ENCODE data around the gene VDAC2. TPM values are rescaled to one million over a fixed set of nuclear protein-coding genes. Genes with fewer than 3 reads are reported as not detected.
A peak's percentile ranks its signal among the peaks of the same experiment; 100 is the strongest.
"Not testable (repeated sequence)": the region's sequence is repeated elsewhere in the genome, so short reads cannot be mapped to it uniquely, and the experiment has no call there.

Gene VDAC2
- total and polyA plus RNA-seq, 2 donors (not counting 1 experiment from before 2014, with no cell fraction given), result 49.2 to 83.6 TPM

DNA sequence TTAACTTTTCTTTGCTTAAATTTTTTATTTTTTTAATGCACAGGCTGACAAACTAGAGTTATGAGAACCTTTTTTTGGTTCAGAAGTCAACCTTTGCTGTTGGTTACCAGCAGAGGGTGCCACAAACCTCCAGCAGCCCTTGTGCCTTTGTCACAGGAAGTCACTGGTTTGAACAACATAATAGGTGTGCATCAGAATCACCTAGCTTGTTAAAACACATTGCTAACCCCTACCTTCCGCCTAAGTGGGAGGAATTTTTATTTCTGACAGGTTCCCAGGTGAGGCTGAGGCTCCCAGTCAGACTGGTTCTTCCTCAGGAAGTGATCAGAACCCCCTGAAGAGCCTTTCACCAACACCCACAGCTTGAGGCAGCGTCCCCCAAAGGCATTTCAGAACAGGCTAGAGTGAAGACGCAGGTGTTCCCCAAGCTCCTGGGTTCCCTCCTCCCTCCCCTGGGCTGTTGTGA lies 22.6 kb upstream of the VDAC2 start:
- H3K36me3 ChIP-seq (replicated peaks in 1 of 2; ENCODE audit: control extremely low read depth in 1 of 2, control insufficient read depth in 1 of 2, extremely low read depth in 1 of 2, insufficient read depth in 2 of 2, low read length in 1 of 2), result no peaks in the 10 kb centered on the region
- no peak overlapping the region for H3K4me3 ChIP-seq (ENCODE audit: control extremely low read depth in 1 of 5, extremely low read depth in 1 of 5, insufficient read depth in 1 of 5, low read depth in 2 of 5, low read length in 4 of 5)
- no peaks in the 10 kb centered on the region for H3K4me1 Mint-ChIP-seq
- H3K4me3 Mint-ChIP-seq, result no peak overlapping the region
- no CpG with 5 or more reads among the region's 3 CpGs for WGBS (ENCODE audit: insufficient coverage)
- H3K9me3 Mint-ChIP-seq (ENCODE audit: insufficient read depth), result no peaks in the 10 kb centered on the region
- ChIA-PET CTCF (interaction anchor here (1.0 to 5.2 kb wide), 17 partner anchors 8 to 75 kb away, joined by 3 to 138 read pairs (median 4); partner anchors contain the start of genes COMTD1 and VDAC2), POLR2A (interaction anchor here (0.6 to 1.3 kb wide), 4 partner anchors 23 to 1373 kb away, joined by 3 to 5 read pairs (median 4); partner anchors contain the start of gene VDAC2)
- no peaks in the 10 kb centered on the region for H4K20me1 ChIP-seq (ENCODE audit: control insufficient read depth, insufficient read depth, low read length, poor library complexity, severe bottlenecking)
- peak overlapping the region; percentile 41 for H3K27ac Mint-ChIP-seq
- no peaks in the 10 kb centered on the region for H3K27me3 ChIP-seq (replicated peaks in 1 of 4; ENCODE audit: control extremely low read depth in 1 of 4, control insufficient read depth in 3 of 4, insufficient read depth in 4 of 4, low read length in 3 of 4)
- no peaks in the 10 kb centered on the region for H3K9me3 ChIP-seq (ENCODE audit: control extremely low read depth in 1 of 3, control insufficient read depth in 2 of 3, insufficient read depth in 1 of 3, low read length in 2 of 3)
- H2AFZ ChIP-seq (ENCODE audit: insufficient read depth, low read depth, low read length, poor library complexity, severe bottlenecking), result no peak overlapping the region
- TF ChIP-seq EZH2 (IDR thresholded peaks at IDR 0.05; ENCODE audit: borderline replicate concordance, insufficient read depth, low read depth, low read length, poor library complexity, severe bottlenecking), result no peak
- TF ChIP-seq, protein P1, sequence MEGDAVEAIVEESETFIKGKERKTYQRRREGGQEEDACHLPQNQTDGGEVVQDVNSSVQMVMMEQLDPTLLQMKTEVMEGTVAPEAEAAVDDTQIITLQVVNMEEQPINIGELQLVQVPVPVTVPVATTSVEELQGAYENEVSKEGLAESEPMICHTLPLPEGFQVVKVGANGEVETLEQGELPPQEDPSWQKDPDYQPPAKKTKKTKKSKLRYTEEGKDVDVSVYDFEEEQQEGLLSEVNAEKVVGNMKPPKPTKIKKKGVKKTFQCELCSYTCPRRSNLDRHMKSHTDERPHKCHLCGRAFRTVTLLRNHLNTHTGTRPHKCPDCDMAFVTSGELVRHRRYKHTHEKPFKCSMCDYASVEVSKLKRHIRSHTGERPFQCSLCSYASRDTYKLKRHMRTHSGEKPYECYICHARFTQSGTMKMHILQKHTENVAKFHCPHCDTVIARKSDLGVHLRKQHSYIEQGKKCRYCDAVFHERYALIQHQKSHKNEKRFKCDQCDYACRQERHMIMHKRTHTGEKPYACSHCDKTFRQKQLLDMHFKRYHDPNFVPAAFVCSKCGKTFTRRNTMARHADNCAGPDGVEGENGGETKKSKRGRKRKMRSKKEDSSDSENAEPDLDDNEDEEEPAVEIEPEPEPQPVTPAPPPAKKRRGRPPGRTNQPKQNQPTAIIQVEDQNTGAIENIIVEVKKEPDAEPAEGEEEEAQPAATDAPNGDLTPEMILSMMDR (IDR thresholded peaks at IDR 0.05), result peak; percentile 79
- peak overlapping the region in 1 of 2 donors; percentile 11 for H3K27ac ChIP-seq (ENCODE audit: low read length in 2 of 2)
- H3K79me2 ChIP-seq (ENCODE audit: control insufficient read depth, insufficient read depth, low read length), result no peaks in the 10 kb centered on the region
- H3K27me3 Mint-ChIP-seq, result no peaks in the 10 kb centered on the region
- ATAC-seq (ENCODE audit: low read depth), result peak; percentile 73
- no peak overlapping the region for H3K4me2 ChIP-seq (replicated peaks; ENCODE audit: low read depth, low read length, poor library complexity, severe bottlenecking)
- intact Hi-C loops (cut with micrococcal nuclease), result loop anchor here (1.0 kb wide), 3 partner anchors 22 to 48 kb away; partner anchors contain the start of gene VDAC2
- peaks cover 3% of the 10 kb centered on the region in 2 donors for H3K4me1 ChIP-seq (ENCODE audit: control insufficient read depth in 2 of 2, insufficient read depth in 2 of 2, low read length in 2 of 2)
- no peak overlapping the region for H3K9ac ChIP-seq (ENCODE audit: low read length)
- peak; percentile 77 for DNase-seq

DNA sequence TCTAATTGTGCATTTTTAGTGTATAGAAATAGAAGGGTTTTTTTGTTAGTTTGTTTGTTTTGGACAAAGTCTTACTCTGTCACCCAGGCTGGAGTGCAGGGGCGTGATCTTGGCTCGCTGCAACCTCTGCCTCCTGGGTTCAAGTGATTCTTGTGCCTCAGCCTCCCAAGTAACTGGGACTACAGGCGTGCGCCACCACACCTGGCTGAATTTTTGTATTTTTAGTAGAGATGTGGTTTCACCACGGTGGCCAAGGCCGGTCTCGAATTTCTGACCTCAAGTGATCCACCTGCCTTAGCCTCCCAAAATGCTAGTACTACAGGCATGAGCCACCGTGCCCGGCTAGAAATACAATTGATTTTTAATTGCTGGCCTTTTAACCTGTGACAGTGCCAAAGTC lies 22.1 kb upstream of the VDAC2 start:
- H3K4me1 ChIP-seq (ENCODE audit: control insufficient read depth in 2 of 2, insufficient read depth in 2 of 2, low read length in 2 of 2); H3K36me3 ChIP-seq (replicated peaks in 1 of 2; ENCODE audit: control extremely low read depth in 1 of 2, control insufficient read depth in 1 of 2, extremely low read depth in 1 of 2, insufficient read depth in 2 of 2, low read length in 1 of 2); H3K4me3 Mint-ChIP-seq; H3K9me3 ChIP-seq (ENCODE audit: control extremely low read depth in 1 of 3, control insufficient read depth in 2 of 3, insufficient read depth in 1 of 3, low read length in 2 of 3); H3K4me3 ChIP-seq (ENCODE audit: control extremely low read depth in 1 of 5, extremely low read depth in 1 of 5, insufficient read depth in 1 of 5, low read depth in 2 of 5, low read length in 4 of 5); H3K27ac Mint-ChIP-seq; H3K27me3 ChIP-seq (replicated peaks in 1 of 4; ENCODE audit: control extremely low read depth in 1 of 4, control insufficient read depth in 3 of 4, insufficient read depth in 4 of 4, low read length in 3 of 4); H3K9me3 Mint-ChIP-seq (ENCODE audit: insufficient read depth); H4K20me1 ChIP-seq (ENCODE audit: control insufficient read depth, insufficient read depth, low read length, poor library complexity, severe bottlenecking); H3K79me2 ChIP-seq (ENCODE audit: control insufficient read depth, insufficient read depth, low read length); DNase-seq; H2AFZ ChIP-seq (ENCODE audit: insufficient read depth, low read depth, low read length, poor library complexity, severe bottlenecking); H3K4me2 ChIP-seq (replicated peaks; ENCODE audit: low read depth, low read length, poor library complexity, severe bottlenecking); H3K9ac ChIP-seq (ENCODE audit: low read length); H3K27me3 Mint-ChIP-seq; H3K4me1 Mint-ChIP-seq; ATAC-seq (ENCODE audit: low read depth): not testable (repeated sequence)
- 95% methylated on average over 2 of the region's 9 CpGs for WGBS (ENCODE audit: insufficient coverage)
- H3K27ac ChIP-seq (ENCODE audit: low read length in 2 of 2), result peak overlapping the region in 1 of 2 donors; percentile 11
- ChIA-PET POLR2A (interaction anchor here (0.6 to 1.3 kb wide), 3 partner anchors 22 to 47 kb away, joined by 4 to 5 read pairs (median 5); partner anchors contain the start of genes COMTD1 and VDAC2), CTCF (interaction anchor here (1.0 to 5.2 kb wide), 15 partner anchors 8 to 75 kb away, joined by 3 to 138 read pairs (median 5); partner anchors contain the start of genes COMTD1 and VDAC2)
- intact Hi-C loops (cut with micrococcal nuclease), result loop anchor here (1.0 kb wide), 3 partner anchors 22 to 48 kb away; partner anchors contain the start of gene VDAC2

Measured in B cell (primary cell).